Measurements from ENCODE around the gene KLF6.

DNA sequence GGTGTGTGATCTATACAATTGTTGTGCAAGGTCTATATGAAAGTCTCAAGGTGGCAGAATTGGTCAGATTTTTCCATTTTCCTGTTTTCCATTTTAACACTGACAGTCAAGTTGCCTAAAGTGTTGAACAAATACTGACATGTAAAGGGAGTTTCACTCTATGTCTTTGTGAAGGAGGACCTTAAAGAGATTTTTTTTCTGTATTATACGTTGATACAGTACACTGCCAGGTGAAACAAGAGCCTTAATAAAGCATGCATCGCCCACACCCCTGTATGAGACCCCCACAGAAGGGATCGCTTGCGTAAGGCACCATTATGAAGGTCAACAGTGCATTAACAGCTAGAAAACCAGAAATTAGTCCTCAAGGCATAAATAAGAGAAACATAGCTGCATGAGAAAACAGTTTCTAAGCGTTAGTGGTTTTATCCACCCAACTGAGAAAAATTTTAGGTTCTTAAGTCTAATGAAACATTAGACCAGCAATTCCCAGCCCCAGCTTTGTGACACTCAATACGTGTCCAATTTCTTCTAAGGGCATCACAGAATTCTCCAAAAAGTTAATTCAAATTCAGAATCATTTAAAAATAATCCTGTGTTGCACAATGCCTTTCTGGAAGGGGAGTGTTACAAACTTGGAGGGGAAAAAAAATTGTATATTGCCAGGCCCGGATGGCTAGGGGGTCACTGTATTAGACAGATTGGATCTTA is 6.9 kb downstream of the KLF6 start:
- TF ChIP-seq POLR2A (IDR thresholded peaks at IDR 0.05; ENCODE audit: low read length) (peak; percentile 28), GATA1 (IDR thresholded peaks at IDR 0.05; ENCODE audit: low read depth, low read length) (no peak)

Measured in erythroblast (primary cell).